HG03135 (cell line): ENCODE results near the gene CDH18.

Source experiments
- ATAC-seq: cut with Tn5 transposase; IDR thresholded peaks from one replicate; pipeline ENCODE4 v1.9.1; 2021; ENCODE audit warnings: mild to moderate bottlenecking, moderate library complexity; ENCODE audit not compliant: unreplicated experiment

The CDH18 gene

GRCh38 chr5:19616701-19617215, 371.2 kb downstream of the CDH18 start:
- ATAC-seq = no peak

DNA sequence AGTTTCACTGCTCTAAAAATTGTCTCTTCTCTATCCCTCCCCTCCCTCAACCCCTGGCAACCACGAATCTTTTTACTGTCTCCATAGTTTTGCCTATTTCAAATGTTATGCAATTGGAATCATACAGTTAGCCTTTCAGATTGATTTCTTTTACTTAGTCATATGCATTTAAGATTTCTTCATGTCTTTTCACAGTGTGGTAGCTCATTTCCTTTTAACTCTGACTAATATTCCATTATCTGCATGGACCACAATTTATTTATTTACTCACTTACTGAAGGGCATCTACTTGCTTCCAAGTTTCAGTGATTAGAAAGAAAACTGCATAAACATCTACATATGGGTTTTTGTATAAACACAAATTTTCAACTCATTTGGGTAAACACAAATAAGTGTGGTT, 372.3 kb downstream of the CDH18 start:
- no peak for ATAC-seq

DNA sequence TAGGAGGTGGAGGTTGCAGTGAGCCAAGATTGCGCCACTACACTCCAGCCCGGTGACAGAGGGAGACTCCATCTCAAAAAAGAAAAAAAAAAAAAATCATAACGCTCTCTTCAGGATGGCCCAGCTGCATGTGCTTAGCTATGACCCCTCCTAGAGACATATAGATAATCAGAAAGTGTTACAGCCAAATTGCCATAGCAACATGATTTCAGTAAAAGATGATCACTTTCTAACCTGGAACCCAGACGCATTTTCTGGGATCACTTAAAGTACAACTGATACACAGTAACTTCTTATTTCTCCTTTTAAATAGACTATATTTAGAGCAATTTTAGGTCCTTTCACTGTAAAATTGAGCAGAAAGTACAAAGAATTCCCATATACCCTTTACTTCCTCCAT, 372.9 kb downstream of the CDH18 start:
- ATAC-seq = no peak

- ATAC-seq = no peak
Observed at GRCh38 chr5:19608444-19609002, 379.5 kb downstream of the CDH18 start.

DNA sequence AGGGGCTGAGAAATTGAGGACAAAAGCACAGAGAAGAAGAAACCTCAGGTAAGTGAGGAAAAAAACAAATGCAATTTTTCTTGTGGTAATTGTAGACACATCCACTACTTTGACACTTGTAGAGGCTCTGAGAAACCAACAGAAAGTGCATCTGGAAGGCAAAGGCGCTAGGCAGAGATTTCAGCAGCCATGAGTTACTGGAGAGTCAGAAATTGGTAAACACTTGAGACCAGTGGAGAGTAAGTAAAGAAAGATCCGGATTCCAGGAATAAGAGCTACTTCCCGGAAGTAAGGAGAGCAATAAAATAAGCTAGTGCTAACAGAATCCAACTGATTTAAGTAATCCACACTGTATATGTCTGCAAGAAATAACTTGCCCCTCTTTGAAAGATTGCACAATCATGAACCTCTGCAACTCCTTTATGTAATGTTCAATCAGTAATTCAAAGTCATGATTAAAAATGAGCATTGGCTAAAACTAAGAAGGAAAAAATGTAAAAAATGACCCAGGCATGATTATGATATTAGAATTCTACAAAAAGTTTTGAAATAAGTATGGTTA, 382.1 kb downstream of the CDH18 start:
- ATAC-seq = no peak

DNA sequence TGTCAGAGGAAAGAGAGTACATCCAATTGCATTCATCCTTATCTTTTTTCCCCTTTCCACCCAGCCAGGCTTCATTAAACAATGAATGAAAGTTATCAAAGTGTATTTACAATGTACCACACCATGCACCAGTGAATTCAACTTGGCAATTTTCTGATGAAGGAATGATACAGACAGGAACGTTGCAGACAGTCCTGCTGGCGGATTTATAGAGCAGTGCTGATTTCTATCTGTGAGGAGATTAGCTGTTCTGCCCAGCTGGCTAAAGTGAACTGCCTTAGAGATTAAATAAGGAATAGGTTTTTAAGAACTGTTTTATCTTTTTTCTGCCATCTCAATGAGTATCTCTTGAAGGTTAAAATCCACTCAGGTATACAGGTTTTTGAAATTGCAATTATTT, 403.9 kb downstream of the CDH18 start:
- ATAC-seq = no peak

- no peak for ATAC-seq
Observed at GRCh38 chr5:19577882-19578281, 410.1 kb downstream of the CDH18 start.

- no peak for ATAC-seq
Observed at GRCh38 chr5:19568004-19568403, 420.0 kb downstream of the CDH18 start.

DNA sequence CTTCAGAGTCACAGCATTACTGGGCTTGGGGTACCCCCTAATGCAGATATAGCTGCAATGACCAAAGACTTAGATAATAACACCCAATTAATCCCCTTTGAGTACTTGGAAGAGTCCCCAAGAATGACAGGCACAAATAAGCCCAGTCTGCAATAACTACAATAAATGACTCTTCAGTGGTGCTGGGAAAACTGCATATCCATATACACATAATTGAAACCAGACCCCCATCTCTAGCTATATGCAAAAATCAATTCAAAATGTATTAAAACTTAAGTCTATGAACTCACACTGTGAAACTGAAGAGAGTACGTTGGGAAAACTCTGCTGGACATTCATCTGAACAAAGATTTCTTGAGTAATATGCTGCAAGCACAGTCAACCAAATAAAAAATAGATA, 422.5 kb downstream of the CDH18 start:
- no peak for ATAC-seq

GRCh38 chr5:19564036-19564435, 424.0 kb downstream of the CDH18 start:
- no peak for ATAC-seq

DNA sequence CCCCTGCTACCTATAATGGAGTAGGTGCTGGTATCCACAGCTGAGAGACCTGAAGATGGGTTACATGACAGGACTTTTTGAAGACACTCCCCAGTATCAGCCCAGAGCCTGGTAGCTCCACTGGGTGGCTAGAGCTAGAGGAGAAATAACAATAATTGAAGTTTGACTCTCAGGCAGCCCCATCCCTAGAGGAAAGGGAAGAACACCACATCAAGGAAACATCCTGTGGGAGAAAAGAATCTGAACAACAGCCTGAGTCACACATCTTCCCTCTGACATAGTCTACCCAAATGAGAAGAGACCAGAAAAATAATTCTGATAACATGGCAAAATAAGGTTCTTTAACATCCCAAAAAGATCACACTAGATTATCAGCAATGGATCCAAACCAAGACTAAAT, 432.1 kb downstream of the CDH18 start:
- no peak for ATAC-seq

DNA sequence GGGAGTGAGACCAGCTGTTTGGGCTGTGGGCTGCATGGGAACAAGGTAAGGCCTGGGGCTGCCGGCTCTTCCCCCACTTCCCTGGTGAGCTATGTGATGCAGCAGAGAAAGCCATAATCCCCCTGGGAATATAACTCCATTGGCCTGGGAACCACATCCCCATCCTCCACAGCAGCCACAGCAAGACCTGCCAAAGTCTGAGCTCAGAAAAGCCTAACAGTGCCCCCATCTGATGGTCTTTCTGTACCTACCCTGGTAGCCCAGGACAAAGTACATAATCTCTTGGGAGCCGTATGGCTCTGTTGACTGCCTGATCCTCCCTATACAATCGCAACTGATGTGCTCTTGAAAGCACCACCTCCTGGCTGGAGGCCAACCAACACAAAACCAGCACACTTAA, 432.6 kb downstream of the CDH18 start:
- ATAC-seq = no peak

DNA sequence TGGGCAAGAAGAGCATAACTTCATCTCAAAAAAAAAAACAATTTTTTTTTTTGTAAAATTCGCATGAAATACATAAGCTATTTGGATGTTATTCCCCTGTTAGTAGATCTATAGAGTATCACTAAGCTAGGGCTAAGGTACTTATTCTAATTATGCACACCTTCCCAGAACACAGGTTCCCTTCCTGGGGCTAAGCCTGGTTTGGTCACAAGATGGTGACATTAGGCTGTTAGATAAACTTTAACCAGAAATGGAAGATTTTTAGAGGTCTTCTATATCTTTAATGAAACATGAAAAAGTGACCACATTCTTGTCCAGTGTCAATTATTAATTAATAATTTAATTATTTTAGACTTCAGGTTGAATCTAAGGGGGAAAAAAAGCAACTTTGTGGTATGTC, 433.5 kb downstream of the CDH18 start:
- ATAC-seq = no peak

DNA sequence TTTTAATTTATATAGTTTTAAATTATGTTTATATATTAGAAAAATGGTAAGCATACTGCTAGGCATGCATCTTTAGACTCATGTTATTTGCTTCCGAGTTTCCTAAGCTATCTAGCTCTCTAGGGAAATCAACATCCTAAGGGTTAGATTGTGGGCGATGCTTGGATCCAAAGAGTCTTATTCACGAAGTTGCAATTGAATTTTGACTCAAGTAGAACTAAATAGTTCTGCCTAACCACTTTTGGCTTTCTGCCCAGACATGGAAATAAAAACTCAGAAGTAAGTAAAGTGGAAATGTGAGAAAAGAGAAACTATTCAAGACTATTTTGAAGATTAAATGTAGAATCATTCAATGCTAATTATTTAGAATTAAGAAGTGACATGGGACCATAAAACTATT, 440.4 kb downstream of the CDH18 start:
- ATAC-seq = no peak

GRCh38 chr5:19546521-19546920, 441.5 kb downstream of the CDH18 start:
- ATAC-seq = no peak

- no peak for ATAC-seq
Observed at GRCh38 chr5:19538607-19539006, 449.4 kb downstream of the CDH18 start.

DNA sequence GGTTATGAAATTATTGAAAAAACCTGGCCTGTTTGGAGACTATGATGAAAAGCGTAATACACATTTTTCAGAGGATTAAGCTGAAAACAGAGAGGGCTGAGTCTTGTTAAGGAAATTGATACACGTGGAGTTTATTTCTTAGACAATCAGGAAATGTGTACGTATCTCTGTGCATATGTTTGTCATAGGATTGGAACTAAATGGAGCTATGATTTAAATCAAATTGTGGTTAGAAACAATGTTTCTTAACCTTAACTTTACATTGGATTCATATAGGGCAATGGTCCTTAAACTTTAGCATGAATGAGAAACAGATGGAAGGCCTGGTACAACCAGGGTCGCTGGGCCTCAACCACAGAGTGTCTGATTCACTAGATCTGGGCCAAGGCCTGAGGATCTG, 451.6 kb downstream of the CDH18 start:
- no peak for ATAC-seq

GRCh38 chr5:19534751-19535150, 453.2 kb downstream of the CDH18 start:
- ATAC-seq = no peak

GRCh38 chr5:19532936-19533335, 455.1 kb downstream of the CDH18 start:
- ATAC-seq = no peak

DNA sequence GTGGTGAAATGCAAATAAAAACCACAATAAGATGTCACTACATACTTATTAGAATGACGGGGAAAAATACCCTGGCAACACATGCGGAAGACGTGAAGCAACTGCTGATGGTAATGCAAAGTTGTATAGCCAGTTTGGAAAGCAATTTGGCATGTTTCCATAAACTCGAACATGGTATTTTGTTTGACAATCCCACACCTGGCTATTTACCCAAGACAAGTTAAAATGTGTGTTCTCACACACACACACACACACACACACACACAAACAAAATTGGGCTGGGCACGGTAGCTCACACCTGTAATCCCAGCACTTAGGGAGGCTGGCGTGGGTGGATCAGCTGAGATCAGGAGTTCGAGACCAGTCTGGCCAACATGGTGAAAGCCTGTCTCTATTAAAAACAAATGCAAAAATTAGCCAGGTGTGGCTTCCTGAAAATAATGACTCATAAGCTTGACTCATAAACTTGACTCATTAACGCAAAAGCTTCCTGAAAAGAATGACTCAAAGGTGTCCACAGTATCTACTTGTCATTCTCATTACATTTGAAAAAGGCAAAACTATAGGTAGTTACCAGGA, 456.5 kb downstream of the CDH18 start:
- ATAC-seq = no peak

GRCh38 chr5:19519448-19519847, 468.6 kb downstream of the CDH18 start:
- no peak for ATAC-seq

- ATAC-seq = no peak
Observed at GRCh38 chr5:19498852-19499251, 489.1 kb downstream of the CDH18 start.
